Activated naive CD8-positive, alpha-beta T cell treated with anti-CD3 and anti-CD28 coated beads, Interleukin-2, amount 50 U/mL, for 24 hours (primary cell): ENCODE measurements around the gene PRR20G.

Experiments
- ATAC-seq: fragments of 150-1000 bp; cut with Tn5 transposase; one replicate; pipeline ENCODE4 v1.10.0; 2021
- DNase-seq: peaks from one replicate; pipeline ENCODE4 v3.0.0; 2021
- H3K27ac Mint-ChIP-seq: one replicate; pipeline ENCODE4 v1.8.0; 2021; ENCODE audit warnings: mild to moderate bottlenecking, mixed read lengths
- H3K27me3 Mint-ChIP-seq: one replicate; pipeline ENCODE4 v1.8.0; 2021; ENCODE audit warnings: mixed read lengths
- H3K36me3 Mint-ChIP-seq: one replicate; pipeline ENCODE4 v1.8.0; 2021; ENCODE audit warnings: low read depth, mixed read lengths
- H3K4me1 Mint-ChIP-seq: one replicate; pipeline ENCODE4 v1.8.0; 2021; ENCODE audit warnings: mixed read lengths
- H3K4me3 Mint-ChIP-seq: one replicate; pipeline ENCODE4 v1.8.0; 2021; ENCODE audit warnings: mild to moderate bottlenecking, moderate library complexity, mixed read lengths
- H3K9me3 Mint-ChIP-seq: one replicate; pipeline ENCODE4 v1.8.0; 2021; ENCODE audit warnings: mixed read lengths

The PRR20G gene

GRCh38 chr3:127262533-127262932 is 25.3 kb downstream of the PRR20G start:
- Mint-ChIP-seq H3K36me3 (no peaks in the 10 kb centered on the region), H3K9me3 (no peaks in the 10 kb centered on the region), H3K27me3 (peaks cover 4% of the 10 kb centered on the region), H3K27ac (no peak overlapping the region), H3K4me3 (no peak overlapping the region), H3K4me1 (no peaks in the 10 kb centered on the region)
- DNase-seq (no peak), ATAC-seq (no peak)

- Mint-ChIP-seq H3K9me3 (no peaks in the 10 kb centered on the region), H3K36me3 (no peaks in the 10 kb centered on the region)
Observed at GRCh38 chr3:127261925-127262324, 25.9 kb downstream of the PRR20G start.

GRCh38 chr3:127260826-127261555 is 26.9 kb downstream of the PRR20G start:
- no peaks in the 10 kb centered on the region for H3K9me3 Mint-ChIP-seq
- no peaks in the 10 kb centered on the region for H3K36me3 Mint-ChIP-seq
- DNase-seq (no peak), ATAC-seq (no peak)
- no peaks in the 10 kb centered on the region for H3K4me1 Mint-ChIP-seq
- H3K27ac Mint-ChIP-seq: no peak overlapping the region
- peaks cover 4% of the 10 kb centered on the region for H3K27me3 Mint-ChIP-seq
- H3K4me3 Mint-ChIP-seq: no peak overlapping the region

More at GRCh38 chr3:127261925-127262324, 25.9 kb downstream of the PRR20G start:
- ATAC-seq (no peak), DNase-seq (no peak)
- Mint-ChIP-seq H3K27me3 (peaks cover 4% of the 10 kb centered on the region), H3K27ac (no peak overlapping the region), H3K4me3 (no peak overlapping the region), H3K4me1 (no peaks in the 10 kb centered on the region)

- H3K27me3 Mint-ChIP-seq: peaks cover 2% of the 10 kb centered on the region
- no peaks in the 10 kb centered on the region for H3K9me3 Mint-ChIP-seq
- no peak overlapping the region for H3K27ac Mint-ChIP-seq
- H3K4me3 Mint-ChIP-seq: no peak overlapping the region
- DNase-seq: no peak
- H3K36me3 Mint-ChIP-seq: no peaks in the 10 kb centered on the region
- no peaks in the 10 kb centered on the region for H3K4me1 Mint-ChIP-seq
- ATAC-seq: no peak
Observed at GRCh38 chr3:127260416-127260815, 27.4 kb downstream of the PRR20G start.

DNA sequence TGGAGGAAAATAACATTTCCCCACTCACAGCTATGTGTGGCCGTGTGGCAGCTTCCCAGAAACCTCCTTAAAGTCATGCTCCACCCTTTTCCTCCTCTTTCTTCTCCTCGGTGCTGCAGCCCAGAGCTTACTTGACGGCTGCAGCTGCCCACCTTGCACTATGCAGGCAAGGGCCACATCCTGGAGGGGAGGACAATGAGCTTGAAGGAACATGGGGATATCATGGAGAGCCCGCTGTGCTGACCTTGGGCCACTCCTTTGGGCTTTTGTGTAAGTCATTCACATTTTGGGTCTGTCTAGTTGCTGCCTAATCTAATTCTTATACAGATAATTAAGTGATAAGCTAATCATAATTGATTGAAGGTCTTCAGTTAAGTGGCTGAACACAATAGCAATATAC is 28.0 kb downstream of the PRR20G start:
- Mint-ChIP-seq H3K4me3 (no peak overlapping the region), H3K4me1 (no peaks in the 10 kb centered on the region), H3K9me3 (no peaks in the 10 kb centered on the region), H3K27me3 (peaks cover 2% of the 10 kb centered on the region), H3K27ac (no peak overlapping the region), H3K36me3 (no peaks in the 10 kb centered on the region)
- ATAC-seq (no peak), DNase-seq (no peak)

DNA sequence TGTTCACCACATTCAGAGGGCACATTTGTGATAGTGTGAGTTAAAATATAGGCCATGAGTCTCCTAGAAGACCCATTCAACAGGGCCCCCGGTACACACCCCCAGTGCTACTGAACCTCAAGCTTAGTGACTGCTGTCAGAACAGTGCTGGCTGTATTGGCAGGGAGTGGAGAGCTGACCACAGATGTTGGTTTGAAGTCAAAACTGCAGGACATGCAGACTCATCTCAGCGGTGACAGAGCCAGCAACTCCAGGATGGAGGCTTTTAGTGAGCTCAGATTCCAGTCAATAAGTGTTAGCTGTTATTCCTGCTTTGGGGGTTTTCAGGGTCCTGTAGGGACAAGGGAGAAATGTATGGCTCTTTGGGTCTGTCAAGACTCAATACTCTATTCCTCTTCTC is 29.1 kb downstream of the PRR20G start:
- no peaks in the 10 kb centered on the region for H3K36me3 Mint-ChIP-seq
- no peak for DNase-seq
- H3K4me1 Mint-ChIP-seq: no peaks in the 10 kb centered on the region
- peaks cover 1% of the 10 kb centered on the region for H3K27me3 Mint-ChIP-seq
- H3K4me3 Mint-ChIP-seq: no peak overlapping the region
- no peak overlapping the region for H3K27ac Mint-ChIP-seq
- ATAC-seq: no peak
- no peaks in the 10 kb centered on the region for H3K9me3 Mint-ChIP-seq

- no peak overlapping the region for H3K4me3 Mint-ChIP-seq
- no peak for DNase-seq
- no peaks in the 10 kb centered on the region for H3K9me3 Mint-ChIP-seq
- ATAC-seq: no peak
- H3K36me3 Mint-ChIP-seq: no peaks in the 10 kb centered on the region
- H3K27ac Mint-ChIP-seq: no peak overlapping the region
- peaks cover 1% of the 10 kb centered on the region for H3K27me3 Mint-ChIP-seq
- no peaks in the 10 kb centered on the region for H3K4me1 Mint-ChIP-seq
Observed at GRCh38 chr3:127257351-127257750, 30.5 kb downstream of the PRR20G start.

GRCh38 chr3:127256733-127257271 is 31.0 kb downstream of the PRR20G start:
- ATAC-seq (no peak), DNase-seq (no peak)
- Mint-ChIP-seq H3K4me1 (no peaks in the 10 kb centered on the region), H3K36me3 (no peaks in the 10 kb centered on the region), H3K27ac (no peak overlapping the region), H3K27me3 (peaks cover 1% of the 10 kb centered on the region), H3K4me3 (no peak overlapping the region), H3K9me3 (no peaks in the 10 kb centered on the region)

DNA sequence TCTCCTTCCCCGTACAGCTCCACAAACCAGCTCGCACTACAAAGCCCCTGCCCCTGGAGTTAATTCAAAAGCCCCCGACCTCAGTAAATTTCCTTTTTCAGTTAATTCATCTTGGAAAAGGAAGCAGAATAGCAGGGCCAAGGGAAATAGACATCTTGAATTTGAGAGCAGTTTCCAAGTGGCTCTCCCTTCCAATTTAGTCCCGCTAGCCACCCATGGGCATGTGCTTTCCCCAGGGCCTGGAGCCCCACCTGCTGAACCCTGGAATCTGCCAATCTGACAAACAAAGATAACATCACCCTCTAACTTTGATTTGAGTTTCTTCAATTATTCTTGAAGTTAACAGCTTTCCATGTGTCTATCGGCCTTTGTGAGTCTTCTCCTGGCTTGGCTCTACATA is 31.7 kb downstream of the PRR20G start:
- Mint-ChIP-seq H3K27ac (no peak overlapping the region), H3K4me3 (no peak overlapping the region), H3K27me3 (peaks cover 1% of the 10 kb centered on the region), H3K4me1 (no peaks in the 10 kb centered on the region), H3K36me3 (no peaks in the 10 kb centered on the region), H3K9me3 (no peaks in the 10 kb centered on the region)
- DNase-seq (no peak), ATAC-seq (no peak)

DNA sequence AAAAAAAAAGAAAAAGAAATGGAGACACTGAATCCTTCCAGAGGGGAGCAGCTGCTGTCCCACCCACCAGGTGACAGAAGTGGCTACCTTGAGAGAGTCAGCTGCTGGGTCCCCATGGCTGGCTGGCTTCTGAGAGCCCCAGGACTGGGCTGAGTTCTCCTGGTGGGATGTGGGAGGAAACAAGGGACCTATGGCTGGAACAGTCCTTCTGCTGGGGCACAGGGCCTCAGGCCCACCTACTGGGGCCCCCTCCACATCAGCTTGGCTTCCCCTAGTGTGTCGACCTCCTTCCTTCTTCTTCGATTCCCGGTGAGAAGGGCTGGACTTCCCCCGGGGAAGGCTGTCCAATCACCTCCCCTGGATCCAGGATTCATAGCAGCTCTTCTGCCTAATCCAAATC is 32.3 kb downstream of the PRR20G start:
- ATAC-seq: no peak
- Mint-ChIP-seq H3K9me3 (no peaks in the 10 kb centered on the region), H3K4me1 (no peaks in the 10 kb centered on the region), H3K27me3 (peaks cover 1% of the 10 kb centered on the region), H3K4me3 (no peak overlapping the region), H3K36me3 (no peaks in the 10 kb centered on the region), H3K27ac (no peak overlapping the region)
- DNase-seq: no peak

- DNase-seq (no peak), ATAC-seq (no peak)
- H3K27ac Mint-ChIP-seq: no peak overlapping the region
- H3K4me3 Mint-ChIP-seq: no peak overlapping the region
- H3K36me3 Mint-ChIP-seq: peaks cover 2% of the 10 kb centered on the region
- H3K9me3 Mint-ChIP-seq: no peaks in the 10 kb centered on the region
- no peaks in the 10 kb centered on the region for H3K4me1 Mint-ChIP-seq
- H3K27me3 Mint-ChIP-seq: peaks cover 1% of the 10 kb centered on the region
Observed at GRCh38 chr3:127254730-127255129, 33.1 kb downstream of the PRR20G start.

DNA sequence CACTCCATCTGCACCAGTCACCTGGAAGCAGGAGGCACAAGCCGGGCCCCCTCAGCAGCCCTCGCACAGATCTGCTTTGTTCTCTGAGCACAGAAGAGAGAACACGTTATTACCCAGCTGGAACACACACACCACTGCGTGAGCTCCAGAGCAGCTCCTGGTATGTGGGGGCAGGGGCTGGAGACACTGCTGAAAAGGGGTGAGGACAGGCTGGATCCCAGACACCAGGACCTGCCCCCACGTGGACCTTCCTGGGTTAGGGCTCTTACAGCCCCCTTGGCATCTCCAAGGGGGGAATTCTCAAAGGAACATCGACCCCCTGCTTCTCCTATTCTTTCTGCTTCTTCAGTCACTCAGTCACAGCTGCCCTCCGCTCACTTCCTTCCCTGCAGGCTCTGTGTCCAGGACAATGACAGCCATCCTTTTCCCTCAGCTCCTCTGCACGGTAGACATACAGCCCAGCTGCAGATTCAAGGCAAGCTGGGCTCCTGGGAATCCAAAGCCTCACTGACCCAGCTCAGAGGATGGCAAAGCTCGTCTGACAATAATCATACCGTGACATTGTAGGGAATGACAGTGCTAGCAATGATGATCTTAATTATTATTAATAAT is 33.7 kb downstream of the PRR20G start:
- Mint-ChIP-seq H3K4me1 (no peaks in the 10 kb centered on the region), H3K27ac (no peak overlapping the region), H3K36me3 (peaks cover 2% of the 10 kb centered on the region), H3K4me3 (no peak overlapping the region), H3K9me3 (peaks cover 2% of the 10 kb centered on the region), H3K27me3 (peaks cover 1% of the 10 kb centered on the region)
- DNase-seq (no peak), ATAC-seq (no peak)

DNA sequence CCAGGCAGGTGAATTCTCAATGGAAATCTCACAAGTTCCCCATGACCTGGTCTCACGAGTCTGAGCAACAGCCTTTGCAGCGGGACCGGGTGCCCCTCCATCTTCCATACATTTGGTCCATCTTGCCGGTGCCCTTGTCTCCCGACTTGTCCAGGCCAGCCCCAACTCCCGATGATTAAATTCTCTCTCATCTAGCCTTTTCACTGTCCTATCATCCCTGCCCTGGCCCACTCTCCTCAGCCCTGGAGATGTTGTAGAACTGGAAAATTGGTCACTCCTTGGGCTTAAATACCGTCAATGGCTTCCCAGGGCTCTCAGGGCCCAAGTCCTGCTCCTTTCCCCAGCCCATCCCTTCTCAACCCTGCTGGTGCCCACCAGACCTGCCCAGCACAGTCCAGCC is 34.4 kb downstream of the PRR20G start:
- H3K36me3 Mint-ChIP-seq: peaks cover 2% of the 10 kb centered on the region
- no peak for ATAC-seq
- H3K9me3 Mint-ChIP-seq: peaks cover 6% of the 10 kb centered on the region
- DNase-seq: no peak
- peaks cover 1% of the 10 kb centered on the region for H3K27me3 Mint-ChIP-seq
- H3K27ac Mint-ChIP-seq: no peak overlapping the region
- H3K4me1 Mint-ChIP-seq: no peaks in the 10 kb centered on the region
- H3K4me3 Mint-ChIP-seq: no peak overlapping the region

DNA sequence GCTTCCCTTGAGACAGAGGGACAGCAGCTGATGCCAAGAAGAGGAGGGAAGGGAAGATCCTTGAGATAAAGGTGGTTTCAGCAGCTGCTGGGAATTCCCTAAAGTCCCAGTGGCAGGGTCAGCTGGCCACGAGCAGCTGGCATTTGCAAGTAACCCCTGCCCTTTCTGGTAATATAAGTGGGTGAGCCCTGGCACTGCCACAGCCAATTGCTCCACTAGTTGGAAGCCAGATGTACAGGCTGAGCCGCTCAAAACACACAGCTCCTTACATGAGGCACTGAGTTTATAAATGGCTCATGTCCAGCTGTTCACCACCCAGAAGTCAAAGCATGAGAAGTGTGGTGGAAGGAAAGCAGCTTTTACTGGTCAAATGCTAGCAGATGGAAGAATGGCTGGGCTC is 35.4 kb downstream of the PRR20G start:
- Mint-ChIP-seq H3K27me3 (peaks cover 1% of the 10 kb centered on the region), H3K4me3 (no peak overlapping the region), H3K36me3 (peaks cover 2% of the 10 kb centered on the region), H3K9me3 (peaks cover 16% of the 10 kb centered on the region), H3K27ac (no peak overlapping the region), H3K4me1 (no peaks in the 10 kb centered on the region)
- DNase-seq (no peak), ATAC-seq (no peak)

DNA sequence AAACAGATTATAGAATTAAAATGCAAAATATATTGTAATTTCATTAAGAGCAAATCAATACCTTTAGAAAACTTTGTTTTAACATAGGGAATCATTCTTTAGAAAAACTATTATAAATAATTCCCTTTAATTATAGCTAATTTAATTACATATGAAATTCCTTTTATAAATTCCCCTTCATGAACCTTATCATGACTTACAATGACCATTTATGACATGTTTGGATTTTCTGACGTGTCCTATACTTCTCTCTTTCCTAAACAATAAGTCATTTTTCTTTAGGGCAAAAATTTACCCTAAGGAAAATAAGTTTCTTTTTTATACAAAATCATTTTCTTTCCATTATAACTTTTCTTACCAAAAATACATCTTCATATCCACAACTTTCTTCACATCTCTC is 37.8 kb downstream of the PRR20G start:
- Mint-ChIP-seq H3K27me3 (peaks cover 1% of the 10 kb centered on the region), H3K4me1 (no peaks in the 10 kb centered on the region), H3K4me3 (no peak overlapping the region), H3K9me3 (peaks cover 39% of the 10 kb centered on the region), H3K36me3 (peaks cover 2% of the 10 kb centered on the region), H3K27ac (no peak overlapping the region)
- no peak for ATAC-seq
- DNase-seq: no peak
